Ishikawa (cell line): ENCODE measurements around the gene MT1H.

Source experiments
- CREB1 ChIP-seq: IDR thresholded peaks from 2 replicates; pipeline ENCODE4 v1.6.1; 2012; ENCODE audit warnings: low read depth
- EP300 ChIP-seq: IDR thresholded peaks from 2 replicates; pipeline ENCODE4 v1.6.1; 2012; ENCODE audit warnings: borderline replicate concordance
- FOXM1 ChIP-seq: IDR thresholded peaks from 2 replicates; pipeline ENCODE4 v1.6.1; 2012; ENCODE audit warnings: low read depth, borderline replicate concordance
- MAX ChIP-seq: IDR thresholded peaks from 2 replicates; pipeline ENCODE4 v1.6.1; 2012
- NFIC ChIP-seq: IDR thresholded peaks from 2 replicates; pipeline ENCODE4 v1.6.1; 2012
- RAD21 ChIP-seq: IDR thresholded peaks from 2 replicates; pipeline ENCODE4 v1.6.1; 2012; ENCODE audit warnings: low read depth
- REST ChIP-seq: IDR thresholded peaks from 2 replicates; pipeline ENCODE4 v1.6.1; 2012; ENCODE audit warnings: low read depth, mild to moderate bottlenecking
- TEAD4 ChIP-seq: IDR thresholded peaks from 2 replicates; pipeline ENCODE4 v1.6.1; 2012
- TF ChIP-seq, protein P1 (sequence below): IDR thresholded peaks from 2 replicates; pipeline ENCODE4 v1.6.1; 2012

GRCh38 chr16:56631197-56631596 is 38.4 kb upstream of the MT1H start:
- TF ChIP-seq, protein P1, sequence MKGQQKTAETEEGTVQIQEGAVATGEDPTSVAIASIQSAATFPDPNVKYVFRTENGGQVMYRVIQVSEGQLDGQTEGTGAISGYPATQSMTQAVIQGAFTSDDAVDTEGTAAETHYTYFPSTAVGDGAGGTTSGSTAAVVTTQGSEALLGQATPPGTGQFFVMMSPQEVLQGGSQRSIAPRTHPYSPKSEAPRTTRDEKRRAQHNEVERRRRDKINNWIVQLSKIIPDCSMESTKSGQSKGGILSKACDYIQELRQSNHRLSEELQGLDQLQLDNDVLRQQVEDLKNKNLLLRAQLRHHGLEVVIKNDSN: no peak
- TF ChIP-seq MAX (no peak), NFIC (no peak), CREB1 (no peak), REST (no peak), FOXM1 (no peak), EP300 (no peak), RAD21 (no peak), TEAD4 (no peak)
